ENCODE data around the gene PRUNE2.

- TF ChIP-seq CTCF (IDR thresholded peaks at IDR 0.05) (no peak), POLR2A (IDR thresholded peaks at IDR 0.05) (no peak)
Measured at GRCh38 chr9:76573905-76574760, 331.8 kb downstream of the PRUNE2 start.
